ENCODE results near the gene PLEKHG1.

PLEKHG1 gene

GRCh38 chr6:150617496-150618460 lies 18.1 kb downstream of the PLEKHG1 start:
- no peak for DNase-seq (ENCODE audit: low read depth in 2 of 2, low spot score in 1 of 2)

DNA sequence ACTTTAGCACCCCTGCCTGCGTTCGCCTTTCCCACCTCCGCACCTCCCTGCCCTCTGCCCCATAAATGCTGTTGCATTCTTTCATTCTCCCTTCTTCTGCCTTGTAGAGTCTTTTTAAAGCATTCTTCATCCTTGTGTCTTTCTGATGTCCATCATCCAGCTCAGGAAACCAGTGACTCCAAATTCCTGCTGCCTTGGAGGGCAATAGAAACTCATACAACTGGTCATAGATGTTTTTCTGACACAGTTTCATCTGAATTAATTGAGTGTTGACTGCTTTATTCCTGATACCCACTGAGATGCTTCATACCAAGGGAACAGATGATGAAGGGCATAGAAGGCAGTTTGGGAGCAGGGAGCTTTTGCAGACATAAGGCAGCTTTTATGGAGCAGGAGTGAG lies 19.6 kb downstream of the PLEKHG1 start:
- no peak for DNase-seq (ENCODE audit: low read depth in 2 of 2, low spot score in 1 of 2)

DNA sequence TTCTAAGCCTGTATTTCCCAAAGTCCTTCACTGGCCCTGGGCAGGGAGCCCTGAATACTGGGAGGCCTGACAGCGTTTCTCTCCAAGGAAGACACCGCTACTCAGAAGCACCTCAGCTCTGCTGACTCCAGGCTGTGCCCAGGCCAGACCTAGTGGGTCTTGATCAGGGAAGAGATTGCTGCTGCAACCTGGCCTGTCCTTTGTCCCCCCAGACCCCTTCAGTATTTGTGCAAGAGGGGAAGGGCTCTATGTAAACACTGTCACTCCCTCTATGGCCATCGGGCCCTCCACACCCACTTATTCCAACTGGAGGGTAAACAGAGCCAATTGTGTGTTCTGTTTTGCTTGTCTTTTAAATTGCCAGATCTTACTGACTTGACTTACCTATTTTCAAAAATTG lies 20.6 kb downstream of the PLEKHG1 start:
- no peak for DNase-seq (ENCODE audit: low read depth in 2 of 2, low spot score in 1 of 2)

DNA sequence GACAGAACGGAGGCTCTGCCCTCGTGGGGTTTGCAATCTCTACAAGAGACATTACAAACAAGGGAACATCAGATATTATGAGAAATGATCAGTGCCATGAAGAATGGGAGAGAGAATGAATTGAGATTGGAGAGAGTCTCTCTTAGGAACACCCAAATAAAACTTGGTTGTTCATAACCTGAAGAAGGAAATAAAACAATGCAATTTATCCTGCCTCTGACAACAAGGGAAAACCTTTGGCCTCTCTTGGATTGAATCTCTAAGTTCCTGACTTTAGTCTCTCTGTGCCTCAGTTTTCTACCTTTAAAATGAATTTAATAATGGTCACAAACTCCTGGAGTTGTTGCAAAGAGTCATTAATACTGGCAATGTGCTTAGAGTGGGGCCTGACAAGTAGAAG lies 21.1 kb downstream of the PLEKHG1 start:
- no peak for DNase-seq (ENCODE audit: low read depth in 2 of 2, low spot score in 1 of 2)

GRCh38 chr6:150622476-150622875 lies 22.8 kb downstream of the PLEKHG1 start:
- no peak for DNase-seq (ENCODE audit: low read depth in 2 of 2, low spot score in 1 of 2)

DNA sequence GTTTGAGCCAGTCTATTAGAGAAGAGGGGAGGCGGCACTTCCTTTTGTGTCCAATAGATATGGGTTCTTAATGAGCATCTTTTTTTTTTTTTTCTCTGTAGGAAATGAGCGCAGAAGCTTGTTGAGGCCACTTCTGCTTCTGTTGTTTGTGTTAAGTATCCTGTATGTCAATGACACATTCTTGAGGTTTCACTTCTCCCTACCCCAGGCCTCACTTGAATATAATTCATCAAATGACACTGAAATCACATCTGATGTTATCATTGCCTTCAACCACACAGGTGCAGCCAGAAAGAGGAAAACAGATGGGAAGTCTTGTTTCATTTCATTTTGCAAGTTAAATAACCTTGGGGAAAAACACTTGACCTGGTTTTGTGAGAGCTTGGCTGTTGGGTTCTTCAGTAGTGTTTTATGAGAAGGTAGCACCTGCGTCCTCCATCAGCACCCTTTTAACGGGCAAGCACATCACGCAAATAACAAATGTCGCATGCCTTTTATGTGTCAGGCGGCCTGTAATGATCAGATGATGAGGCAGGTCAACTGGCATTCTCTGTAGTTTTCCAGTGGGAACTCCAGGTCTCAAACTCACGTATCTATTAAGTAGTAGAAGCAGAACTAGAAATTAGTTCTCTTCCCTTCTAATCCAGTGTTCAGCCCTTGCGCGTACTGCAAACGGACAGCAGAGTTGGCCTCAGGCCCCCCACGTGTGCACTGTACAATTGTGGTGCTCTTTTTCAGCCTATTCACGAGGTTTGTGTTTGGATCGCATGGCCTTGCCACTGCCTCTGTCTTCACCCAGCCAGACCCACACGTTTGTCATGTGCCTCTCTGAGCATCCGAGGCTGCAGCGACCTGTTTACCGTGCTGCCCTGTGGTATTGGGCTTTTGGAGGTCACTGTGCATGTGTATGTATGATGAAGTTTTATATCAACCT lies 23.5 kb downstream of the PLEKHG1 start:
- DNase-seq (ENCODE audit: low read depth in 2 of 2, low spot score in 1 of 2): no peak

GRCh38 chr6:150624191-150624590 lies 24.5 kb downstream of the PLEKHG1 start:
- no peak for DNase-seq (ENCODE audit: low read depth in 2 of 2, low spot score in 1 of 2)

DNA sequence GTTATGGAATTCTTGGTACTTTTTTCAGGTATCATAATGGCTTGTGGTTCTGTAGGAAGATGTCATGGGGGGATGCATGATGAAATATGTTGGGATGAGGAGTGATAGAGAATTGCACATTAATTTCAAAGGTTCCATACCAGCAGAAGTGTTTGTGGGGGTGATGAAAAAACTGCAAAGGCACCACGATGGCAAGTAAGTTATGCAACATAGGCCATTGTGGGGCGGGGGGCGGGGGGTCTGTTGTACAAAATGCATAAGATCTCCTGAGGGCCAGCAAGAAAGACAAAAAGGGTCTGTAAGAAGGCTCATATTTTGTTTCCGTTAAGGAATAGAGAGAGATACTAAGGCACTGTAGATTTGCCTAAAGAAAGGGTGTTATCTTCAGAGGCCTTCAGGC lies 26.2 kb downstream of the PLEKHG1 start:
- DNase-seq (ENCODE audit: low read depth in 2 of 2, low spot score in 1 of 2): no peak

GRCh38 chr6:150627154-150627553 lies 27.5 kb downstream of the PLEKHG1 start:
- no peak for DNase-seq (ENCODE audit: low read depth in 2 of 2, low spot score in 1 of 2)

- no peak for DNase-seq (ENCODE audit: low read depth in 2 of 2, low spot score in 1 of 2)
These were observed 27.9 kb downstream of the PLEKHG1 start for GRCh38 chr6:150627585-150628025.

DNA sequence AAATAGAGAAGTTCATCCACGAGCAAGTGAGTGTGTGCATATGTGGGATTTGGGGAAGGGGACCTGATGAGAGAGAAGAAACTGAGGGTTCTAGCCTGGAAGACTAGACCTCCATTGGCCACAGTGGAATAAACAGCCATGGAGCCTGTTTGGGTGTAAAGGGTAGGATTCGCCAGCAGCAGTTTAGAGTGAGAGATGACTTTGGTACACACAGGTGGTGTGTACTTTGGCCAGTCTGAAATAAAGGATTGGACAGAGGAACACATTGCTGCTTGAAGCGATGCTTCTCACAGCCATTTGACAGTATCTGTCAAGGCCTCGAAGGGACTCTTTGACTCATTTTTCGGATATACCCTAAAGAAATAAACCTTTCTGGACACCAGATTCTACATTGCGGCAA lies 29.2 kb downstream of the PLEKHG1 start:
- DNase-seq (ENCODE audit: low read depth in 2 of 2, low spot score in 1 of 2): no peak

DNA sequence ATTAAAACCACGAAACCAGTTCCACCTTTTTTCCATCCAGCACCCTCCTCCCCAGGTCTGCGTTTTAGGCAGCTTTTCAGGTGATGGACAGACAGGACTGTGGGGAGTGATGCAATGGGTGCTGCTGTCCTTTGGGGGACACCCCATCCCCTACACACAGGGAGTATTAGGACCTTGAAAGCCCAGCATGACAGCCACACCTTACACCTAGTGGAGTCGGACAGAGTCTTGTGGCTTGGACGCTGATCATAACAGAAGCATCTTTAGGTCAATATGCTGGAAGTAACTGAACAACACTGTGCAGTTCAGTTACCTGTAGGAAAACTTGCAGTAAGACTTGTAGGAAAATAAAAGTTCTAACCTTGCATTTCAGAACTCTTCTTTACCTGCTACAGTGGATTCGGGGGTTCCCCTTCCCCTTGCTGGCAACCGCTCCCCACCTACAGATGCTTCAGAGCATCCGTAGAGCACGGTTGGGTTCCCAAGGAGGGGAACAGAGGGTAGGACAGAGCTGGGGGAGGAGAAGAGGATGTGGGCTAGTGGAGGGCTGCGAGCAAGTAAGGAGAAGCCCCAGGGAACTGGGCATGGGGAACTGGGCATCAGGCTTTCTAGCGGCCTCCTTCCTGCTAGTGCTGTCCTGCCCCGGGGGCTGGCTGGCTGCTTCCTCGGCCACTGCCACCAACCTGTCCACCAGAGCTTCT lies 31.7 kb downstream of the PLEKHG1 start:
- no peak for DNase-seq (ENCODE audit: low read depth in 2 of 2, low spot score in 1 of 2)

GRCh38 chr6:150631984-150632642 lies 32.4 kb downstream of the PLEKHG1 start:
- DNase-seq (ENCODE audit: low read depth in 2 of 2, low spot score in 1 of 2): no peak

GRCh38 chr6:150632785-150633485 lies 33.2 kb downstream of the PLEKHG1 start:
- no peak for DNase-seq (ENCODE audit: low read depth in 2 of 2, low spot score in 1 of 2)

DNA sequence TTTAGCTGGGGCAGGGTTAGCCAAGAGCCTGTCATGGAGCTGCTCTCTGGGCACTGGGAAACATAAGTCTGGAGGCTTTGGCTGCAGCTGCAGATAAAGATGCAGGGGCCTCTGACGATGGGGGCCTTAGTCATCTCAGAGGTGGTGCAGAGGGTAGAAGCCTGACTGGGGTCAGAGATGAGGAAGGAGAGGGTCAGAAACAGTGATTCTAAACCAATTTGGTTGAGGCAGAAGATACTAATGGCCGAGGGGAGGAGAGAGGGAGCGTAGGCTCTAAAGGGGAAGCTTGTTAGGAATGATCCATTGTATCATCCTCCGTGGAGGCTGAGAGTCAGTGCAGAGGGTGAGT lies 33.8 kb downstream of the PLEKHG1 start:
- DNase-seq (ENCODE audit: low read depth in 2 of 2, low spot score in 1 of 2): no peak

DNA sequence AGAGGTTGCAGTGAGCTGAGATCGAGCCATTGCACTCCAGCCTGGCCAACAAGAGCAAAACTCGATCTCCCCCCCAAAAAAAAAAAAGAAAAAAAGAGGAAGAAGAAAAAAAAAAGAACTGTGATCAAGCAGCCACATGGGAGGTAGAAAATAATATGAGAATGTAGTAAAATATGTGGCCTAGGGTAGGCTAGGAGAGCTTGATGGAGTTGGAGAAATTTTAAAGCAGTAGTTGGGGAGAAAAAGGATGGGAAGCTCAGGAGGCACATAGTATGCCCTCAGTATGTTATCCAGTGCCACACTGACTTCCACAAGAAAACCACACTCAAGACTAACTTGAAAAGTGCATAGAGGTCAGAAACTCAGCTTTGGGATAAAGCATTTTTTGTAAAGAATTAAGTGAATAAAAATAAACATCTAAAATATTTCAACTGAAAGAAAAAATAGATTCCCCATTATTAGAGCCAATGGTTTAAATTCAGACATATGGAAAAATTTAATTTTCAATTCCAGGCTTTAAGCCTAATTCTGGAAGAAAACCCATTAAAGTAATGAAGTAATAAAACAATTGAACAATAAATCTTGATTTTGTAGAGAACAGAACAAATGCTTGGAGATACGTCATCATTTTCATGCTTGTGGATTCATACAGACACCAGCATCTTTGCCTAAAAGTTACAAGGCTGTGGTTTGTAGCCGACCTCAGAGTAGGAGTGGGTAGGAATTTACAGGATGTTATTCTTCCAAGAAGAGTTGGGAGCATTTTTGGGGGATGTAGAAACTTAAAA lies 34.7 kb downstream of the PLEKHG1 start:
- DNase-seq (ENCODE audit: low read depth in 2 of 2, low spot score in 1 of 2): no peak

GRCh38 chr6:150634964-150635292 lies 35.2 kb downstream of the PLEKHG1 start:
- DNase-seq (ENCODE audit: low read depth in 2 of 2, low spot score in 1 of 2): no peak

- DNase-seq (ENCODE audit: low read depth in 2 of 2, low spot score in 1 of 2): no peak
These were observed 36.3 kb downstream of the PLEKHG1 start for GRCh38 chr6:150635906-150636514.

- DNase-seq (ENCODE audit: low read depth in 2 of 2, low spot score in 1 of 2): no peak
These were observed 37.1 kb downstream of the PLEKHG1 start for GRCh38 chr6:150636808-150637207.
